Measurements from ENCODE around the gene ELANE.
"Not testable (repeated sequence)": the region's sequence is repeated elsewhere in the genome, so short reads cannot be mapped to it uniquely, and the experiment has no call there.

The ELANE gene

GRCh38 chr19:843180-843835, 8.8 kb upstream of the ELANE start:
- DNase-seq = no peak

- no peak for DNase-seq
Measured at GRCh38 chr19:843836-844545, 8.1 kb upstream of the ELANE start.

GRCh38 chr19:844546-844971, 7.5 kb upstream of the ELANE start:
- DNase-seq = no peak

GRCh38 chr19:845707-846521, 6.2 kb upstream of the ELANE start:
- no peak for DNase-seq

GRCh38 chr19:848386-848921, 3.6 kb upstream of the ELANE start:
- no peak for DNase-seq

- DNase-seq = not testable (repeated sequence)
Measured at GRCh38 chr19:849195-849594, 2.9 kb upstream of the ELANE start.

GRCh38 chr19:850221-850978, 1.7 kb upstream of the ELANE start:
- no peak for DNase-seq

- no peak for DNase-seq
Measured at GRCh38 chr19:850979-851335, 1.1 kb upstream of the ELANE start.

- no peak for DNase-seq
Measured at GRCh38 chr19:853014-853585, 997 bp downstream of the ELANE start.

- not testable (repeated sequence) for DNase-seq
Measured at GRCh38 chr19:853614-854220, 1.6 kb downstream of the ELANE start.

- DNase-seq = no peak
Measured at GRCh38 chr19:854549-854948, 2.4 kb downstream of the ELANE start.

- no peak for DNase-seq
Measured at GRCh38 chr19:855142-855541, 3.0 kb downstream of the ELANE start.

GRCh38 chr19:855566-856120, 3.5 kb downstream of the ELANE start:
- DNase-seq = no peak

GRCh38 chr19:858284-858683, 6.2 kb downstream of the ELANE start:
- no peak for DNase-seq

- DNase-seq = no peak
Measured at GRCh38 chr19:858868-859843, 7.1 kb downstream of the ELANE start, which contains the start of gene CFD. CFD (plus strand) TSS chr19:859664; CDS start chr19:859690, 26 bp downstream.

GRCh38 chr19:861141-861755, 9.1 kb downstream of the ELANE start:
- DNase-seq = no peak

- DNase-seq = no peak
Measured at GRCh38 chr19:861756-862580, 9.9 kb downstream of the ELANE start.

- no peak for DNase-seq
Measured at GRCh38 chr19:862581-863314, 10.6 kb downstream of the ELANE start.
